WTC11 (cell line): ENCODE measurements around the gene KCNJ6. TPM values are rescaled to one million over a fixed set of nuclear protein-coding genes. Genes with fewer than 3 reads are reported as not detected.

Experiments
- ATAC-seq: fragments of 200-7000 bp; cut with Tn5 transposase; 2 replicates; pipeline ENCODE4 v1.10.0; 2021; ENCODE audit warnings: mild to moderate bottlenecking, moderate library complexity
- CTCF ChIA-PET: fragments of 300-600 bp; sonication (Branson Sonifier 250); formaldehyde crosslinking; loops from one replicate; lab custom pipeline; 2021; ENCODE audit warnings: antibody characterized with exemption; lab: Charles Lee
- POLR2A ChIA-PET: fragments of 350-600 bp; sonication (Branson Sonifier 250); formaldehyde crosslinking; loops from one replicate; lab custom pipeline; 2021; ENCODE audit warnings: antibody characterized with exemption; lab: Charles Lee
- DNase-seq: peaks from one replicate; pipeline ENCODE4 v3.0.0; 2021; ENCODE audit warnings: low spot score
- H3K27ac Mint-ChIP-seq: 2 replicates; pipeline ENCODE4 v1.8.0; 2021; ENCODE audit warnings: mixed read lengths
- H3K27me3 Mint-ChIP-seq: 2 replicates; pipeline ENCODE4 v1.8.0; 2021; ENCODE audit warnings: low read depth, mild to moderate bottlenecking, moderate library complexity, mixed read lengths
- H3K36me3 Mint-ChIP-seq: 2 replicates; pipeline ENCODE4 v1.8.0; 2021; ENCODE audit warnings: mixed read lengths
- H3K4me1 Mint-ChIP-seq: 2 replicates; pipeline ENCODE4 v1.8.0; 2022; ENCODE audit warnings: mixed read lengths
- H3K4me3 Mint-ChIP-seq: 2 replicates; pipeline ENCODE4 v1.8.0; 2021; ENCODE audit warnings: mild to moderate bottlenecking, moderate library complexity, mixed read lengths
- H3K9me3 Mint-ChIP-seq: 2 replicates; pipeline ENCODE4 v1.8.0; 2021; ENCODE audit warnings: mixed read lengths
- ATF1 ChIP-seq: sonication (generic); formaldehyde crosslinking; IDR thresholded peaks from 2 replicates; pipeline ENCODE4 v1.8.1; 2023; ENCODE audit warnings: mild to moderate bottlenecking, moderate library complexity, missing genetic modification reagents
- ELF4 ChIP-seq: sonication (generic); formaldehyde crosslinking; IDR thresholded peaks from 2 replicates; pipeline ENCODE4 v1.8.1; 2022; ENCODE audit warnings: low read depth, mild to moderate bottlenecking, moderate library complexity, missing genetic modification reagents
- ESRRA ChIP-seq: sonication (generic); formaldehyde crosslinking; IDR thresholded peaks from 2 replicates; pipeline ENCODE4 v1.8.1; 2022; ENCODE audit warnings: mild to moderate bottlenecking, missing genetic modification reagents, borderline replicate concordance
- ETV6 ChIP-seq: sonication (generic); formaldehyde crosslinking; IDR thresholded peaks from 2 replicates; pipeline ENCODE4 v1.8.1; 2022; ENCODE audit warnings: mild to moderate bottlenecking, missing genetic modification reagents
- FOXK1 ChIP-seq: sonication (generic); formaldehyde crosslinking; IDR thresholded peaks from 2 replicates; pipeline ENCODE4 v1.8.0; 2022; ENCODE audit warnings: mild to moderate bottlenecking, moderate library complexity, missing genetic modification reagents
- FOXP1 ChIP-seq: sonication (generic); formaldehyde crosslinking; IDR thresholded peaks from 2 replicates; pipeline ENCODE4 v1.8.0; 2022; ENCODE audit warnings: missing genetic modification reagents, mild to moderate bottlenecking, moderate library complexity, borderline replicate concordance
- GABPB1 ChIP-seq: sonication (generic); formaldehyde crosslinking; IDR thresholded peaks from 2 replicates; pipeline ENCODE4 v1.8.1; 2023; ENCODE audit warnings: mild to moderate bottlenecking, missing genetic modification reagents
- HMGA2 ChIP-seq: fragments of 250-450 bp; sonication (Bioruptor Pico); IDR thresholded peaks from 2 replicates; pipeline ENCODE4 v1.4.0; 2021; ENCODE audit warnings: mild to moderate bottlenecking, moderate library complexity
- JUN ChIP-seq: sonication (generic); formaldehyde crosslinking; IDR thresholded peaks from 2 replicates; pipeline ENCODE4 v1.8.0; 2023; ENCODE audit warnings: mild to moderate bottlenecking, missing genetic modification reagents
- NFATC4 ChIP-seq: fragments of 250-450 bp; sonication (Bioruptor Pico); IDR thresholded peaks from 2 replicates; pipeline ENCODE4 v1.9.0; 2021; ENCODE audit warnings: mild to moderate bottlenecking
- NFYB ChIP-seq: sonication (generic); formaldehyde crosslinking; conservative IDR thresholded peaks from 2 replicates; pipeline ENCODE4 v1.8.0; 2022; ENCODE audit warnings: low read depth, missing genetic modification reagents
- PRRX2 ChIP-seq: fragments of 250-450 bp; sonication (Bioruptor Pico); IDR thresholded peaks from 2 replicates; pipeline ENCODE4 v1.8.0; 2021; ENCODE audit warnings: mild to moderate bottlenecking
- RELA ChIP-seq: sonication (generic); formaldehyde crosslinking; IDR thresholded peaks from 2 replicates; pipeline ENCODE4 v1.8.1; 2022; ENCODE audit warnings: missing genetic modification reagents, mild to moderate bottlenecking, borderline replicate concordance
- SMAD3 ChIP-seq: sonication (generic); formaldehyde crosslinking; IDR thresholded peaks from 2 replicates; pipeline ENCODE4 v1.8.0; 2022; ENCODE audit warnings: missing genetic modification reagents, mild to moderate bottlenecking, borderline replicate concordance
- TP53 ChIP-seq: sonication (generic); formaldehyde crosslinking; IDR thresholded peaks from 2 replicates; pipeline ENCODE4 v1.8.1; 2023; ENCODE audit warnings: mild to moderate bottlenecking, missing genetic modification reagents
- ZNF121 ChIP-seq: sonication (generic); formaldehyde crosslinking; IDR thresholded peaks from 2 replicates; pipeline ENCODE4 v1.8.0; 2023; ENCODE audit warnings: missing genetic modification reagents
- ZNF232 ChIP-seq: sonication (generic); formaldehyde crosslinking; IDR thresholded peaks from 2 replicates; pipeline ENCODE4 v1.8.0; 2022; ENCODE audit warnings: mild to moderate bottlenecking, missing genetic modification reagents
- ZNF396 ChIP-seq: fragments of 250-450 bp; sonication (Bioruptor Pico); IDR thresholded peaks from 2 replicates; pipeline ENCODE4 v1.8.0; 2021; ENCODE audit warnings: mild to moderate bottlenecking, moderate library complexity, borderline replicate concordance
- total RNA-seq: library from RNA; stranded (reverse); gene quantifications from 3 replicates; pipeline ENCODE4 v1.2.3, GENCODE V29; 2021
- TF ChIP-seq, protein P1 (sequence below): sonication (generic); formaldehyde crosslinking; IDR thresholded peaks from 2 replicates; pipeline ENCODE4 v1.8.1; 2022; ENCODE audit warnings: mild to moderate bottlenecking, moderate library complexity, missing genetic modification reagents
- TF ChIP-seq, protein P2 (sequence below): sonication (generic); formaldehyde crosslinking; IDR thresholded peaks from 2 replicates; pipeline ENCODE4 v1.8.1; 2023; ENCODE audit warnings: mild to moderate bottlenecking, moderate library complexity, missing genetic modification reagents
- TF ChIP-seq, protein P3 (sequence below): sonication (generic); formaldehyde crosslinking; IDR thresholded peaks from 2 replicates; pipeline ENCODE4 v1.8.1; 2023; ENCODE audit warnings: mild to moderate bottlenecking, missing genetic modification reagents
- TF ChIP-seq, protein P4 (sequence below): fragments of 200-600 bp; IDR thresholded peaks from 2 replicates; pipeline ENCODE4 v1.8.0; 2022; ENCODE audit warnings: antibody characterized with exemption
- TF ChIP-seq, protein P5 (sequence below): sonication (generic); formaldehyde crosslinking; IDR thresholded peaks from 2 replicates; pipeline ENCODE4 v1.8.1; 2023; ENCODE audit warnings: mild to moderate bottlenecking, missing genetic modification reagents, moderate library complexity
- TF ChIP-seq, protein P6 (sequence below): fragments of 250-450 bp; sonication (Bioruptor Pico); IDR thresholded peaks from 2 replicates; pipeline ENCODE4 v1.9.0; 2021; ENCODE audit warnings: moderate library complexity, mild to moderate bottlenecking, inconsistent platforms, borderline replicate concordance
- TF ChIP-seq, protein P7 (sequence below): sonication (generic); formaldehyde crosslinking; IDR thresholded peaks from 2 replicates; pipeline ENCODE4 v1.8.0; 2022; ENCODE audit warnings: mild to moderate bottlenecking, missing genetic modification reagents
- TF ChIP-seq, protein P8 (sequence below): fragments of 250-450 bp; sonication (Bioruptor Pico); IDR thresholded peaks from 2 replicates; pipeline ENCODE4 v1.9.0; 2021; ENCODE audit warnings: mild to moderate bottlenecking

KCNJ6 gene
- total RNA-seq, 1 experiment from 2014 or later = 0.35 TPM

DNA sequence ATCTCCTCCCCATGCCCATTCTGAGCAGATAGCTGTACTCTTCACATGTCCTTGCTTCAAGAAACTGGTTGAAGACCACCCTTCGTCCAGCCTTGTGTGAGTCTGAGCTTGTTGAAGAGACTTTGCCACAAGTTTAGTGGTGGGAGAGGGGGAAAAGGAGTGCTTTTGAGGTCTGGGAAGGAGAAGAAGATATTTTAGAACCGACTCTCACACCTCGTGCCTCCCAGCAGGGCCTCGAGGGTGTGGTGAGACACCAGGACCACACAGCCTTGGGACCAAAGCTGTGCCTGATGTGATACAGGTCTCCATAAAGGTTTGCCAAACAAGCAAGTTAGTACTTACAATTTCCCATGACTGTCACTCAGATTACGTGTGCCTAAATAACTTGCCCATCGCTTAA lies 347.8 kb downstream of the KCNJ6 start:
- H3K27ac Mint-ChIP-seq = no peak overlapping the region
- H3K4me1 Mint-ChIP-seq = peaks cover 25% of the 10 kb centered on the region
- H3K36me3 Mint-ChIP-seq = no peaks in the 10 kb centered on the region
- H3K4me3 Mint-ChIP-seq = no peak overlapping the region
- TF ChIP-seq HMGA2 (CRISPR knock-in tag) (no peak), FOXP1 (CRISPR knock-in tag) (no peak), ATF1 (CRISPR knock-in tag) (no peak), ELF4 (no peak), NFYB (no peak), RELA (CRISPR knock-in tag) (no peak), FOXK1 (CRISPR knock-in tag) (no peak), ESRRA (CRISPR knock-in tag) (no peak), ZNF232 (CRISPR knock-in tag) (no peak), SMAD3 (CRISPR knock-in tag) (no peak), JUN (CRISPR knock-in tag) (no peak)
- TF ChIP-seq, protein P1, sequence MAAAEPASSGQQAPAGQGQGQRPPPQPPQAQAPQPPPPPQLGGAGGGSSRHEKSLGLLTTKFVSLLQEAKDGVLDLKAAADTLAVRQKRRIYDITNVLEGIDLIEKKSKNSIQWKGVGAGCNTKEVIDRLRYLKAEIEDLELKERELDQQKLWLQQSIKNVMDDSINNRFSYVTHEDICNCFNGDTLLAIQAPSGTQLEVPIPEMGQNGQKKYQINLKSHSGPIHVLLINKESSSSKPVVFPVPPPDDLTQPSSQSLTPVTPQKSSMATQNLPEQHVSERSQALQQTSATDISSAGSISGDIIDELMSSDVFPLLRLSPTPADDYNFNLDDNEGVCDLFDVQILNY (CRISPR knock-in tag) = no peak
- TF ChIP-seq, protein P2, sequence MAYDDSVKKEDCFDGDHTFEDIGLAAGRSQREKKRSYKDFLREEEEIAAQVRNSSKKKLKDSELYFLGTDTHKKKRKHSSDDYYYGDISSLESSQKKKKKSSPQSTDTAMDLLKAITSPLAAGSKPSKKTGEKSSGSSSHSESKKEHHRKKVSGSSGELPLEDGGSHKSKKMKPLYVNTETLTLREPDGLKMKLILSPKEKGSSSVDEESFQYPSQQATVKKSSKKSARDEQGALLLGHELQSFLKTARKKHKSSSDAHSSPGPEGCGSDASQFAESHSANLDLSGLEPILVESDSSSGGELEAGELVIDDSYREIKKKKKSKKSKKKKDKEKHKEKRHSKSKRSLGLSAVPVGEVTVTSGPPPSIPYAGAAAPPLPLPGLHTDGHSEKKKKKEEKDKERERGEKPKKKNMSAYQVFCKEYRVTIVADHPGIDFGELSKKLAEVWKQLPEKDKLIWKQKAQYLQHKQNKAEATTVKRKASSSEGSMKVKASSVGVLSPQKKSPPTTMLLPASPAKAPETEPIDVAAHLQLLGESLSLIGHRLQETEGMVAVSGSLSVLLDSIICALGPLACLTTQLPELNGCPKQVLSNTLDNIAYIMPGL = no peak
- TF ChIP-seq, protein P3, sequence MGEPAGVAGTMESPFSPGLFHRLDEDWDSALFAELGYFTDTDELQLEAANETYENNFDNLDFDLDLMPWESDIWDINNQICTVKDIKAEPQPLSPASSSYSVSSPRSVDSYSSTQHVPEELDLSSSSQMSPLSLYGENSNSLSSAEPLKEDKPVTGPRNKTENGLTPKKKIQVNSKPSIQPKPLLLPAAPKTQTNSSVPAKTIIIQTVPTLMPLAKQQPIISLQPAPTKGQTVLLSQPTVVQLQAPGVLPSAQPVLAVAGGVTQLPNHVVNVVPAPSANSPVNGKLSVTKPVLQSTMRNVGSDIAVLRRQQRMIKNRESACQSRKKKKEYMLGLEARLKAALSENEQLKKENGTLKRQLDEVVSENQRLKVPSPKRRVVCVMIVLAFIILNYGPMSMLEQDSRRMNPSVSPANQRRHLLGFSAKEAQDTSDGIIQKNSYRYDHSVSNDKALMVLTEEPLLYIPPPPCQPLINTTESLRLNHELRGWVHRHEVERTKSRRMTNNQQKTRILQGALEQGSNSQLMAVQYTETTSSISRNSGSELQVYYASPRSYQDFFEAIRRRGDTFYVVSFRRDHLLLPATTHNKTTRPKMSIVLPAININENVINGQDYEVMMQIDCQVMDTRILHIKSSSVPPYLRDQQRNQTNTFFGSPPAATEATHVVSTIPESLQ (CRISPR knock-in tag) = no peak
- TF ChIP-seq, protein P4, sequence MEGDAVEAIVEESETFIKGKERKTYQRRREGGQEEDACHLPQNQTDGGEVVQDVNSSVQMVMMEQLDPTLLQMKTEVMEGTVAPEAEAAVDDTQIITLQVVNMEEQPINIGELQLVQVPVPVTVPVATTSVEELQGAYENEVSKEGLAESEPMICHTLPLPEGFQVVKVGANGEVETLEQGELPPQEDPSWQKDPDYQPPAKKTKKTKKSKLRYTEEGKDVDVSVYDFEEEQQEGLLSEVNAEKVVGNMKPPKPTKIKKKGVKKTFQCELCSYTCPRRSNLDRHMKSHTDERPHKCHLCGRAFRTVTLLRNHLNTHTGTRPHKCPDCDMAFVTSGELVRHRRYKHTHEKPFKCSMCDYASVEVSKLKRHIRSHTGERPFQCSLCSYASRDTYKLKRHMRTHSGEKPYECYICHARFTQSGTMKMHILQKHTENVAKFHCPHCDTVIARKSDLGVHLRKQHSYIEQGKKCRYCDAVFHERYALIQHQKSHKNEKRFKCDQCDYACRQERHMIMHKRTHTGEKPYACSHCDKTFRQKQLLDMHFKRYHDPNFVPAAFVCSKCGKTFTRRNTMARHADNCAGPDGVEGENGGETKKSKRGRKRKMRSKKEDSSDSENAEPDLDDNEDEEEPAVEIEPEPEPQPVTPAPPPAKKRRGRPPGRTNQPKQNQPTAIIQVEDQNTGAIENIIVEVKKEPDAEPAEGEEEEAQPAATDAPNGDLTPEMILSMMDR = no peak
- TF ChIP-seq, protein P5, sequence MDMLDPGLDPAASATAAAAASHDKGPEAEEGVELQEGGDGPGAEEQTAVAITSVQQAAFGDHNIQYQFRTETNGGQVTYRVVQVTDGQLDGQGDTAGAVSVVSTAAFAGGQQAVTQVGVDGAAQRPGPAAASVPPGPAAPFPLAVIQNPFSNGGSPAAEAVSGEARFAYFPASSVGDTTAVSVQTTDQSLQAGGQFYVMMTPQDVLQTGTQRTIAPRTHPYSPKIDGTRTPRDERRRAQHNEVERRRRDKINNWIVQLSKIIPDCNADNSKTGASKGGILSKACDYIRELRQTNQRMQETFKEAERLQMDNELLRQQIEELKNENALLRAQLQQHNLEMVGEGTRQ = no peak
- no peak for DNase-seq
- no peaks in the 10 kb centered on the region for H3K9me3 Mint-ChIP-seq
- ChIA-PET POLR2A (no interaction called here), CTCF (no interaction called here)
- ATAC-seq = no peak
- H3K27me3 Mint-ChIP-seq = peaks cover 7% of the 10 kb centered on the region

DNA sequence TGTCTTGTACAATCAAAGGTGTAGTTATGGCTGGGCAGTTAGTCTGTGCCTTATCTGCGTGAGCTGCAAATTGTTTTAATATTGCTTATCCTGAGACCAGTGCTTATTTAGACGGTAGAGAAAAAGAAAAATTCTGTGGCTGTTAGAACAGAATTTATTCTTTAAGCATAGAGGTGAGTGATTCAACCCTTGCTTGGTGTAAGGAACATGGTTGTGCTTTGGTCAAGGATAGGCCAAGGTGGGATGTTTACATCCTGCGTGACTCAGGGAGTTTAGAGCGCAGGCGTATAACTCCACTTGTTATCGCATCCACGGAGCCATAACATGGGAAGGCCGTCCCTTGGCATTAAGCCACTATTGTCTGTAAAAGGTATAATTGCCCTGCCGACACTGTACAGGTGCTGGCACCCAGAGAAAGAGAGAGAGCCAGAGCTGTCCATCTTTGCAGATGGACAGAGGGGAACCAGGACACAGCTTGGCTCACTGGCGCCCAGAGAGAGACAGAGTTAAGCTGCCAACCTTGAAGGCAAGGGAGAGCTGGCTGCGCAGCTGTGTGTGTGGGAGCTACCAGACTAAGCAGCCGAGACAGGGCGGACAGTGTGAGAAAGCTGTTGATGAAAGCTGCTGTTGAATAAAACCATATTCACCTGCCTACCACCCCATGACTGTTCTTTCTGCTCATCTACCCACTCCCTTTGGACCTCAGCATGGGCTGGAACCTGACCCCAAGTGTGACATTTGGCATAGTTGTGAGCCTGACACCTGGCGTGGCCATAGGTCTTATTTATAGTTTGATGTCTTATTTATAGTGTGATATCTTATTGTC lies 349.3 kb downstream of the KCNJ6 start:
- no peaks in the 10 kb centered on the region for H3K36me3 Mint-ChIP-seq
- H3K27me3 Mint-ChIP-seq = peaks cover 21% of the 10 kb centered on the region
- ChIA-PET CTCF (no interaction called here), POLR2A (interaction anchor here (0.5 kb wide), 1 partner anchor 461 kb away, joined by 5 read pairs; no protein-coding TSS in a partner anchor)
- H3K4me3 Mint-ChIP-seq = no peak overlapping the region
- H3K9me3 Mint-ChIP-seq = no peaks in the 10 kb centered on the region
- DNase-seq = no peak
- ATAC-seq = no peak
- no peak overlapping the region; the same call in 1 of the 2 replicates for H3K27ac Mint-ChIP-seq
- H3K4me1 Mint-ChIP-seq = peaks cover 25% of the 10 kb centered on the region
- TF ChIP-seq PRRX2 (CRISPR knock-in tag) (no peak), NFATC4 (no peak), NFYB (no peak), TP53 (CRISPR knock-in tag) (no peak), ETV6 (CRISPR knock-in tag) (no peak), RELA (CRISPR knock-in tag) (no peak), ZNF396 (no peak), ZNF121 (no peak), ELF4 (no peak), GABPB1 (CRISPR knock-in tag) (no peak)
- TF ChIP-seq, protein P6, sequence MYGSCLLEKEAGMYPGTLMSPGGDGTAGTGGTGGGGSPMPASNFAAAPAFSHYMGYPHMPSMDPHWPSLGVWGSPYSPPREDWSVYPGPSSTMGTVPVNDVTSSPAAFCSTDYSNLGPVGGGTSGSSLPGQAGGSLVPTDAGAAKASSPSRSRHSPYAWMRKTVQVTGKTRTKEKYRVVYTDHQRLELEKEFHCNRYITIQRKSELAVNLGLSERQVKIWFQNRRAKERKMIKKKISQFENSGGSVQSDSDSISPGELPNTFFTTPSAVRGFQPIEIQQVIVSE (CRISPR knock-in tag) = no peak
- TF ChIP-seq, protein P7, sequence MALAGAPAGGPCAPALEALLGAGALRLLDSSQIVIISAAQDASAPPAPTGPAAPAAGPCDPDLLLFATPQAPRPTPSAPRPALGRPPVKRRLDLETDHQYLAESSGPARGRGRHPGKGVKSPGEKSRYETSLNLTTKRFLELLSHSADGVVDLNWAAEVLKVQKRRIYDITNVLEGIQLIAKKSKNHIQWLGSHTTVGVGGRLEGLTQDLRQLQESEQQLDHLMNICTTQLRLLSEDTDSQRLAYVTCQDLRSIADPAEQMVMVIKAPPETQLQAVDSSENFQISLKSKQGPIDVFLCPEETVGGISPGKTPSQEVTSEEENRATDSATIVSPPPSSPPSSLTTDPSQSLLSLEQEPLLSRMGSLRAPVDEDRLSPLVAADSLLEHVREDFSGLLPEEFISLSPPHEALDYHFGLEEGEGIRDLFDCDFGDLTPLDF = no peak
- TF ChIP-seq, protein P8, sequence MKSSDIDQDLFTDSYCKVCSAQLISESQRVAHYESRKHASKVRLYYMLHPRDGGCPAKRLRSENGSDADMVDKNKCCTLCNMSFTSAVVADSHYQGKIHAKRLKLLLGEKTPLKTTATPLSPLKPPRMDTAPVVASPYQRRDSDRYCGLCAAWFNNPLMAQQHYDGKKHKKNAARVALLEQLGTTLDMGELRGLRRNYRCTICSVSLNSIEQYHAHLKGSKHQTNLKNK (CRISPR knock-in tag) = no peak
